GM12874 (cell line): ENCODE results near the gene GLT1D1.

Experiments
- CTCF ChIP-seq: IDR thresholded peaks from 2 replicates; pipeline ENCODE4 v1.5.1; 2011; ENCODE audit warnings: low read depth, mild to moderate bottlenecking, control low read depth, low read length, moderate library complexity; ENCODE audit not compliant: insufficient read depth

The GLT1D1 gene

GRCh38 chr12:128825835-128826234, 27.4 kb upstream of the GLT1D1 start:
- TF ChIP-seq CTCF, result no peak

GRCh38 chr12:128827724-128828123, 25.6 kb upstream of the GLT1D1 start:
- TF ChIP-seq CTCF, result no peak

- no peak for TF ChIP-seq CTCF
These were observed 23.3 kb upstream of the GLT1D1 start for GRCh38 chr12:128829861-128830504.

- no peak for TF ChIP-seq CTCF
These were observed 22.8 kb upstream of the GLT1D1 start for GRCh38 chr12:128830505-128830893.

- no peak for TF ChIP-seq CTCF
These were observed 19.9 kb upstream of the GLT1D1 start for GRCh38 chr12:128833418-128833817.

GRCh38 chr12:128840862-128841468, 12.3 kb upstream of the GLT1D1 start:
- no peak for TF ChIP-seq CTCF

- TF ChIP-seq CTCF, result no peak
These were observed 10.7 kb upstream of the GLT1D1 start for GRCh38 chr12:128842579-128842978.
